ENCODE results near the gene ARHGEF39. TPM values are rescaled to one million over a fixed set of nuclear protein-coding genes. Genes with fewer than 3 reads are reported as not detected.
A peak's percentile ranks its signal among the peaks of the same experiment; 100 is the strongest.

ARHGEF39 gene, protein sequence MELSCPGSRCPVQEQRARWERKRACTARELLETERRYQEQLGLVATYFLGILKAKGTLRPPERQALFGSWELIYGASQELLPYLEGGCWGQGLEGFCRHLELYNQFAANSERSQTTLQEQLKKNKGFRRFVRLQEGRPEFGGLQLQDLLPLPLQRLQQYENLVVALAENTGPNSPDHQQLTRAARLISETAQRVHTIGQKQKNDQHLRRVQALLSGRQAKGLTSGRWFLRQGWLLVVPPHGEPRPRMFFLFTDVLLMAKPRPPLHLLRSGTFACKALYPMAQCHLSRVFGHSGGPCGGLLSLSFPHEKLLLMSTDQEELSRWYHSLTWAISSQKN
- 0.94 TPM for total RNA-seq

DNA sequence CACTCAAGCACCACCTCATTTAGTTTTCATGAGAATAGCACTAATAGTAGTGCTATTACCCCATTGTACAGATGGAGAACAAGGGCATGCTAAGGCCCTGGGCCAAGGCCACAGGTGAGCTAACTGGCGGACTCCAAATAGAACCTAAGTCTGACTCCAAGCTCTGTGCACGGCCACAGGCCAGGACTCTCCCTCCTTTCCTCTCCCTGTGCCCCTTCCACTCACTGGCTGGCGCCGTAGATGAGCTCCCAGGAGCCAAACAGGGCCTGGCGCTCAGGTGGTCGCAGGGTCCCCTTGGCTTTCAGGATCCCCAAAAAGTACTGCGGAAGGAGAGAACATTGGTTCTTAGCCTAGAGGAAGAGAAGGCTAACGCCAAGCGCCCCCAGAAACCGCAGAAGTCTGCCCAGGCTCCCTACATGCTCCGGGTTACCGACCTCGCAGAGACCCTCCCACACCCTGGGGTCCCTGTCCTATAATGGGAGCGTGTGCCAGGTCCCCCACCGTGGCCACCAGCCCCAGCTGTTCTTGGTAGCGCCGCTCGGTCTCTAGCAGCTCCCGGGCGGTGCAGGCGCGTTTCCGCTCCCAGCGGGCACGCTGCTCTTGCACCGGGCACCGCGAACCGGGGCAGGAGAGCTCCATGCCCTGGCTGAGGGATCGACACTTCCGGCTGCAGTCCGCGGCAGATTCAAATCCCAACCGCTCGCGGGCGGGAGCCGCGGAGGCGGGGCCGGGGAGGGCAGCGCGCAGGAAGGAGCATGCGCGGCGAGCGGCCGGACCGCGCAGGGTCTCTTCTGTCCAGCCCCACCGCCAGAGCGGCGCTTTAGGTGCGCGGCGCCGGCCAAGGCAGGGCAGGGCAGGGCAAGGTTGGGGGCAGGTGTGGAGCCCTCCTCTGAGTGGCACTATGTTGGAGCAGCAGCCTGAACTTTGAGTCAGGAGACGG, at the start of gene ARHGEF39:
Gene ARHGEF39 (minus strand): TSS at position 665 of the 940 bp plus-strand sequence. CDS start 26 bp downstream, at position 639.
- DNase-seq = peak; percentile 64

DNA sequence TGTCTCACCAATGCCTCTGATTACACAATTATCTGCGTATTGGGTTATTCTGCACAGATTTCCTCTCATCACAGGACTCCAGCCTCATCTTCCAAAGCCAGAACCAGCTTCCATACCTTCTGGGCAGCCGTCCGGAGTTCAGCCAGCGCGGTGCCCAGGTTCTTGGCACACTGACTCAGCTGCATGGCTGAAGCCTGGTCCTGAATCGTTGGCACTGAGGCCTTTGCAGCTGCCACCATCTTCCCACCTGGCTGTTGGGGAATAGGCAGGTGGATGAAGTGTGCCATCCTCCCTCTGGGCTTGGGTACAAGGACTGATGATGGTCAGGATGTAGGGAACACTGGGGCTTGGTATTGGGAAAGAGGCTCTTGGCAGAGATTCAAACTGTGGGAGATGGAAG, 49.1 kb upstream of the ARHGEF39 start:
- no peak for DNase-seq

GRCh38 chr9:35713578-35713977, 48.6 kb upstream of the ARHGEF39 start:
- no peak for DNase-seq

- no peak for DNase-seq
These were observed 47.9 kb upstream of the ARHGEF39 start for GRCh38 chr9:35712762-35713400.

- no peak for DNase-seq
These were observed 46.8 kb upstream of the ARHGEF39 start for GRCh38 chr9:35711501-35712428.

GRCh38 chr9:35710818-35711500, 46.0 kb upstream of the ARHGEF39 start:
- no peak for DNase-seq

DNA sequence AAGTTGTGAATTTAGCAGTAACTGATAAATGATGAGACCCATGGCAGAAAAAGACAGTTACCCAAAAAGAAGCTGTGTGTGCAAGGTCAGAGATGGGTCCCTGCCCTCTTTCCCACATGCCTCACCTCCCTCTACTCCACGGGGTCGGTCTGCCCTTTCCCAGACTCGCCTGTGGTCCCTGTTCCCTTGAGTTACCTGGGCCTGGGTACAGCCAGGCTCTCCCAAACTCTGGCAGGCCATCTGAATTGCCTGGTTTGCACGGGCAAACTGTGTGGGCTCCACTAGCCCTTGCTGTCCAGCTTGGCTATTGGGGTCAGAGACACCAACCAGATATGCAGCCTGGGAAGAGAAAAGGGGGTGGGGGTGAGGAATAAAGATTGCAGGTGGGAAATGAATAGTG, 43.2 kb upstream of the ARHGEF39 start:
- DNase-seq = no peak

DNA sequence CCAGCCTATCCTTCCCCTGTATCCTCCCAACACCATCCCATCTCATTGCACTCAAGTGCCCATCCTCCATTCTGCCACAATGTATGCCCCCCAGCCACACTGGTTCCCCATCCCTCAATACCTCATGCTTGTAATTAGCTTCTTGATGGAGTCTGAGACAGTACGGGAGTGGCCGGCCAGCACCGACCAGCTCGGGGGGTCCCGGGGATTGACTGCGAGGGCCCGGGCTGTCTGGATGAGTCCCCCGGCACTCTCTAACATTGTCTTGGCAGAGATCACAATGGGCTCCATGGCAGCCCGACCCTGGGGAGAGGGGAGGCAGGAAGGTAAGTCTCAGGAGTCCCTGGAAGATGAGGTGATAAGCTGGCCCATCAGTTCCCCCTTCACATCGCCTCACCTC, 42.0 kb upstream of the ARHGEF39 start:
- DNase-seq = no peak

GRCh38 chr9:35705836-35706430, 40.9 kb upstream of the ARHGEF39 start:
- no peak for DNase-seq

- DNase-seq = no peak
These were observed 40.4 kb upstream of the ARHGEF39 start for GRCh38 chr9:35705372-35705771.

DNA sequence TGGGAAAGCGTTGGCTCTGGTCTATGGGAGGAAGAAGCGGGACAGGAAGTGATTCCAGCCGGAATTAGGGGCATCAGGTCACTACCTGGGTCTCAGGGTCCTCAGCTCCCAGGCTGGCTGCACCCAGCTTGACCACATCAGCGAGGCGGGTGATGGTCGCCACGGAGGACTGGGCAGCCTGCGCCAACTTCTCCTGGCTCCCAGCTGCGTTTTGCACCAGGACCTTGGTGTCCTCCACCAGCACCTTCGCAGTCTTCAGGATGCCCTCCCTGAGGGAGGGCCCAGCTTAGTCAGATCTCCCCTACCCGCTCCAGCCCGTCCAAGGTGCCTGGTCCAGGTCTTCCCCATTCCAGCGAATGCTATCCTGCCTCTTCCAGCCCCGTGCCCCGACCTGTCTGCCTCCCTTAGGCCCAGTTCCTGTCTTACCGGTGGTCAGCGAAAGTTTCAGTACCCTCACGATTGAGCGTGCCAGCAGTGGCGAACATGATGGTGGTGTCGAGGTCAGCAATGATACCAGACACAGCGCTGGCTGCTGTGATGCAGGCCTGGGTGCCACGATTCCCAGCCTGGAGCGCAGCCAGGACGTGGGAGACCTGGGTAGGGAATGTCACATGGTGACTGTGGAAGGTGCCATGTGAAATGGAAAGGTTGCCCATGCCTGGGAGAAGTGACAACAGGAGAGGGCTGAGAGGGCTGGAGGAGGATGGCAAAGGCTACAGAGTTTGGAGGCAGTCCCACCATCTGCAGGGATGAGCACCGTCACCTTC, 39.1 kb upstream of the ARHGEF39 start:
- DNase-seq = no peak

DNA sequence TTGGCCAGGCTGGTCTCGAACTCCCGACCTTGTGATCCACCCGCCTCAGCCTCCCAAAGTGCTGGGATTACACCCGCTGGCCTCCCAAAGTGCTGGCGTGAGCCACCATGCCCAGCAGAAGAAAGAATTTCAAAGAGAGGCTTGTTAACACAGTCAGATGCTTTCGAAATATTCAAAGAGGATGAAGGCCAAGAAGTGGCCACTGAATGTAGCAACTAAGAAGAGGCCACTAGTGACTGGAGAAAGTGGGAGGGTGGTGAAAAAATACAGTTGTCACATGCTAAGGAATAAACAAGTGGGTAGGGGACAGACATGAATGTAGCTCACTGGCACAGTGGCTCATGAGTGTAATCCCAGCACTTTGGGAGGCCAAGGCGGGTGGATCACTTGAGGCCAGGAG, 37.7 kb upstream of the ARHGEF39 start:
- no peak for DNase-seq

DNA sequence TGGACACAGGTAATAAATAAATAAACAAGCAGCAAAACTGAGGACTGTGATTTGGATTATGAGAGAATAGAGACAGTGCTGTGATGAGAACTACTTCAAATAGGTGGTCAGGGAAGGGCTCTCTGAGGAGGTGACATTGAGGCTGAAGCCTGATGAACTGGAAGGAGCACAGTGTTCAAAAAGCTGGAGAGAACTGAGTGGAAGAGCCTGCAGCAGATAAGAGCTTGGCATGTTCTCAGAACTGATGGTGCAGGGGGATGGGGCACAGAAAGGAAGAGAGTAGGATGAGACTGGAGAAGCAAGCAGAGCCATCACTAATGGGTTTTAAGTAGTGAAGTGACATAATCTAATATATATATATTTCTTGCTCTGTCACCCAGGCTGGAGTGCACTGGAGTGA, 35.9 kb upstream of the ARHGEF39 start:
- no peak for DNase-seq

GRCh38 chr9:35700031-35700430, 35.0 kb upstream of the ARHGEF39 start:
- no peak for DNase-seq

GRCh38 chr9:35698231-35698630, 33.2 kb upstream of the ARHGEF39 start:
- no peak for DNase-seq

GRCh38 chr9:35697486-35697885, 32.5 kb upstream of the ARHGEF39 start:
- no peak for DNase-seq

DNA sequence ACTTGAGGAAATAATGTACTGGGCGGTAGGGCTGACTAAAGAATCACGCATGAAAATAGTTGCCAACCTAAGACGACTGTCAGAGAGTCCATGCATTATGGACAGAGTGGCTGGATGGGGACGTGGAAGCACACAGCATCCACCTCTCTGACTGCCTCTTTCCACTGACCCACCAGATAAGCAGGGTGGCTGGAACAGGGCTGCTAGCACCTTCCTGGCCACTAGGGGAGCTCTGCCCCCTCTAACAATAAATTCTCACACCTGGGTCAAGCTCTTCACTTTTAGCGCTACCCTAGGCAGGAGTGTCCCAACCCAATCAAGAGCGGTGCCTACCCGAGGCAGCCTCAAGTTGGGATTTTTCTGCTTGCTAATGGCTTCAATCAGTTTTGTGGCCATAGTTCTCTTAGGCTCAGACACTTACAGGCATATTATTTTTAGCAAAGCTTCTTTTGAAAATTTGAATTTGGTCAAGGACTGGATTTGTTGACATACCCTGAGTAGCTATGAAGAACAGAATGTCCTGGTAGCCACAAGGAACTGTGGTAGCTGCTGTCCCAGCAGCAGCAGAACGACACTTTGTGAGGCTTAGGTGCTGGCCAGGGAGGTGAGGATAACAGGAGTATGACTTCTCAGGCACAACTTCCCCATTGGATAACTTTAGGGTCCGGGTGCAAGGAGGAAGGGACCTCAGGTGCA, 31.7 kb upstream of the ARHGEF39 start:
- peak; percentile 49 for DNase-seq

- DNase-seq = no peak
These were observed 31.0 kb upstream of the ARHGEF39 start for GRCh38 chr9:35695943-35696401.

DNA sequence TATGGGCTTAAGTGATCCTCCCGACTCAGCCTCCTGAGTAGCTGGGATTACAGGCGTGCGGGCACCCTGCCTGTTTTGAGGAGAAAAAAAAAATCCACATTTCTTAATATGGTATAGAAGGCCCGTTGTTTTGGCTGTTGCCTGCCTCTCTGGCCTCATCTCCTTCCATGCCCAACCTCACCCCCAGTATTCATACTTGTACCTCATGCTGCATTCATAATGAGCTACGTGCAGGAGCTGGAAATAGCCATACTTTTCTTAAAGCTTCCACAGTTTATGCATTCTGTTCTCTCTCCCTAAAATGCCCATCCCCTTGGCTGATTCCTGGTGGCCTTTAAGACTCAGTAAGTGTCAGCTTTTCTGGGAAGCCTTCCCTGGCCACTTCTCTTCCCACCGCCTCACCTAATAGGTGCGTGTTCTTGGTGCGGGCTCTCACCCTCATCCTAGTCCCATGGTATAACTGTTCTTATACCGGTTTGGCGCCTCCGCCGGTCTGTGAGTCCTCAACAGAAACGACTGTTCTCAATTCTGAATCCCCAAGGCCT, 26.8 kb upstream of the ARHGEF39 start:
- no peak for DNase-seq
